HG03025 (cell line): Measurements from ENCODE around the gene DGLUCY.

Source experiments
- ATAC-seq: cut with Tn5 transposase; IDR thresholded peaks from one replicate; pipeline ENCODE4 v1.9.1; 2021; ENCODE audit warnings: mild to moderate bottlenecking, moderate library complexity; ENCODE audit not compliant: unreplicated experiment, low FRiP score

Gene DGLUCY

GRCh38 chr14:91271639-91272038 lies 157.8 kb downstream of the DGLUCY start:
- ATAC-seq: no peak

DNA sequence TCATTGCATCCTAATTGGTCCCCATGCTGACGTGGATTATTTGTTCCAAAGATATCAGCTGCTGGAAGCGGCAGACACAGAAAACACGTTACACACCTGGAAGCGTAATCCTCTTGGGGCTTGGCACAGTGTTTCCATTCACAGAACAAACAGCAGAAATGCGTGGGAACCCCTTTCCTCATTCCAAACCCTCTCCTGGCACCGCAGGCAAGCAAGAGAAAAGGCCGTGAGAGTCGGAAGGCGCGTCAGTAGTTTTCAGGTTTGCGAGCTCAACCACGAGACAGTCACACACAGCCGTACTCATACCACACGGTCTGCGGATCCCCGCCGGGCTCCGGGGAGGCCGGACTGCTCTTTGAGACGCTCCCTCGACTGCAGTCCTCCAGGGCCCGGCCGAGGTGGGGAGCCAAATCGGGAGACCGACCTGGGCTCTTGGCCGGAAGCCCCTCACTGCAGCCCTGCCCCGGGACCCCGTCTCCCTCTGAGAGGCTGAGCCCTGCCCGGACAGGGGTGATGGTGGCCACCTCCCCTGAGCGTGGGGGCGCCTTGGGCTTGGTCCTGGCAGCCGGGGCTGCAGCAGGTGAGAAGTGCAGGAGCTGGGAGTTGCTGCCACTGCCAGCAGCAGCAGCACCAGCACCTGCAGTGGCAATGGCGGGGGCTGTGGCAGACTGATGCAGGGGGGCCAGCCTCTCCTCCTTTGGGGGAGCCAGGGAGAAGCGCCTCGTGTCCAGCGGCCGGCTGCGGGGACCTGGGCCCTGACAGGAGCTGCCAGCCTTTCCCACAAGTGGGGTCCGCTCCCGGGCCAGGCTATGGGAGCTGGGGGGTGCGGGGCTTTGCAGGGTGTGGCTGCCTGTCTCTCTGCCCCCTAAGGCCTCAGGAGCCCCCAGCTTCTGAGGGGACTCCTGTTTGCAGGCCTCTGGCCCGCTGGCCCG lies 158.7 kb downstream of the DGLUCY start:
- no peak for ATAC-seq

DNA sequence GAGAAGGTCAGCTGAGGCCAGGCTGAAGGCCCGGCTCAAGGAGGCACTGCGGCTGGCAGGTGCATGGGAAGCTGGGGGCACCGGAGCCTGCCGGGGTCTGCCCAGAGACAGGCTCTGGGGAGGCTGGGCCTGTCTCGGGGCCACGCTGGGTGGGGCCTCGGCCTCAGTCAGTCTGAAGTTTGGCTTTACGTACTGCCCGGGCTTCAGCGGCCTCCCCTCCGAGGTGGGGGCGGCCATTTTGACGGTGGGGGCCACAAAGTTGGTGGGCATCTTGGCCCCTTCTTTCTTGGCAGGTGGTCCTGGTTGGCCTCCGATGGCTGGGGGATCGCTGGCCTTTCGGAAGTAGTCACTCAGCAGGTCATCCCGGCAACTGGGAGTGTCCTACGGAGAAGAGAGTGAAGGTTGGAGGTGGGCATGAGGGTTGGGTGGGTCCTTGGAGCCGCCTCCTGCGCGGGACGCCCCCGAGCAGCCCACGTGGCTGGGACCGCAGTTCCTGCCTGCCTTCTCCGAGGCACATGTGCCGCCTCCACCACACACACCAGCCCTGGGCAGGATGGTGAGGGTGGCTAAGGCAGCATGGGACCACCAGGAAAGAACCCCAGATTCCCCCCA lies 159.5 kb downstream of the DGLUCY start:
- no peak for ATAC-seq

GRCh38 chr14:91273885-91274273 lies 160.0 kb downstream of the DGLUCY start:
- no peak for ATAC-seq

DNA sequence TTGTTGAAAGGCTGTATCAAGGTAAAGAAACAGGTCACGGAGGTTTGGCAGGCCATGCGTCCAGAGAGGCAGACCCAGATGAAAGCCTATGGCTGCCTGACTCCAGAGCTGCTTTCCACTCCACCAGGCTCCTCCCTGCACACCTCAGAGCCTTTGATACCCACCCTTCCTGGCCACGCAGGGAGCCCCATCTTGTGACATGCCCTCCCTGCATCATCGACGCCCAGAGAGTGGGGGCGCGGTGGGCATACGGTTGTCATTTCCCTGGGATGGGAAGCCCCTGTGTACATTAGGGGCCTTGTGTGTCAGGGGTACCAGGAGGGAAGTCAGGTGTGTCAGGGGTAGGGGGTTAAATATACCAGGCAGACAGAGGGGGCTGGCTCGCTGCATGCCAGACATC lies 160.9 kb downstream of the DGLUCY start:
- ATAC-seq: no peak
